ENCODE results near the gene TAF1D.
"Not testable (repeated sequence)": the region's sequence is repeated elsewhere in the genome, so short reads cannot be mapped to it uniquely, and the experiment has no call there.

The TAF1D gene

GRCh38 chr11:93747122-93747521 is 5.8 kb upstream of the TAF1D start:
- DNase-seq (ENCODE audit: low spot score) = no peak

DNA sequence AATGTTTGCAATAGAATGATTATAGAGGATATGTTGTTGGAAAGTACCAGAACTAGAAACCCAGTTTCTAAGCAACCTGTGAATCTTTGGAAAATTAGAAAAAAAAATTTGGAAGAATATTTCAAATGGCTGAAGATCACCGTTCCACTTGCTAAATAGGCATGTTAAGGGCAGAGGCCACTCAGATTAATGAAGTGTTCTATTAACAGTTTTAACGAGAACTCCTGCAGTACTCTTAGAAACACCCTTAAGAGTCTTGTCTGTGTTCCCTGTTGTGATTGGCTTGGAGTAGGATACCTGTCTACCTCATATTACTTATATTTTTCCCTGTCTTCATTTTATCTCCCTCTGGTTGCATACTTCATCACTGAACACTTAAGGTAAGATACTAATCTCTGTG is 4.8 kb upstream of the TAF1D start:
- DNase-seq (ENCODE audit: low spot score) = no peak

GRCh38 chr11:93745005-93745755 is 3.9 kb upstream of the TAF1D start:
- DNase-seq (ENCODE audit: low spot score) = not testable (repeated sequence)

GRCh38 chr11:93744669-93745004 is 3.3 kb upstream of the TAF1D start:
- DNase-seq (ENCODE audit: low spot score) = no peak

DNA sequence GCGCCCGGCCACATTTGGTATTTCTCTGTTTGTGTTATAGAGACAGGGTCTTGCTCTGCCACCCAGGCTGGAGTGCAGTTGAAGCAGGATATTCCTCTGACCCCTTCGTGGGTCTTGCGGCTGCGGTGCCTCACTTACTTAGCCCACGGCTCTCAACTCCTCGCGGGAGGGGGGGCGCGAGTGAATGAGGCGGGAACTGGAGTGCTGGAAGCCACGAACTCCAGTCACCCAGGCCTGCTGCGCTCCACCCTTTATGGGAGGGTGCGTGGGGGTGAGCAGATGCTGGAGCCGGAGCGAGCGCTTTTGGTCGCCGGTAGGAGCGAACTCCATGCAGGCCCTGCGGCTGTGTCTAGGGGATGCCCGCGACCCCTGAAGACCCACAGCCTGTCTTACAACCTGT is 2.0 kb upstream of the TAF1D start:
- no peak for DNase-seq (ENCODE audit: low spot score)

DNA sequence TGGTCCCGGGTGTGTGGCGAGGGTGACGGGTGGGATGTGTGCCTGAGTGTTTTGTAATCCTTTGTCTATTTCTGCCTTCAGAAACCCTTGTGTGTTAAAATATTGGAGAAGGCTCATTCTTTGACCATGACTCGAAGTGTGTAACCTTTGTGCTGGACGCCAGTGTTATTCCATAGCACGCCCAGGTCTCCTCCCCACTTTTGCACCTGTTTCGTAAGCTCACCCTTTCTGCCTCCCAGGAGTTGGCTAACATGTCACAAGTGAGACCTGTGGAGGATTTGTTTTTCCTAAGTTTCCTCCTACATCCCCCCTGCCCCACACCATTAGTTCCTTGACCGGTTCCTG is 559 bp upstream of the TAF1D start:
- DNase-seq (ENCODE audit: low spot score) = no peak

DNA sequence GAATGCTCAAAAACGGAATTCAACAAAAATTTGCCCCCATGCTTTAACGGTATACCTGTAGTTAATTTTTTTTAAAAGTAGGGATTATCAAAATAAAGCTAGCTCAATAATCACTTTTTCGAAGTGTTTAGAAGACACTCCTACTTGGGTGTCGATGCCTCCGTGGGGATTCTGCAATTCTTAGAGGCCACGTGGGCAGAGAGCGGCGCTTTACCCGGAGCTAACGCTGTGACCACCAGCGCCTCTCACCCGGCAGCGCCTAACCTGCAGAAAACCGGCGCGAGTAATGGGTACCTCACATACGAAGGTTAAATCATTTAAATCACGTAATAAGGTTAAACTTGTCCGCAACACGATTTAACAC is 583 bp downstream of the TAF1D start:
- peak; percentile 73 for DNase-seq (ENCODE audit: low spot score)

DNA sequence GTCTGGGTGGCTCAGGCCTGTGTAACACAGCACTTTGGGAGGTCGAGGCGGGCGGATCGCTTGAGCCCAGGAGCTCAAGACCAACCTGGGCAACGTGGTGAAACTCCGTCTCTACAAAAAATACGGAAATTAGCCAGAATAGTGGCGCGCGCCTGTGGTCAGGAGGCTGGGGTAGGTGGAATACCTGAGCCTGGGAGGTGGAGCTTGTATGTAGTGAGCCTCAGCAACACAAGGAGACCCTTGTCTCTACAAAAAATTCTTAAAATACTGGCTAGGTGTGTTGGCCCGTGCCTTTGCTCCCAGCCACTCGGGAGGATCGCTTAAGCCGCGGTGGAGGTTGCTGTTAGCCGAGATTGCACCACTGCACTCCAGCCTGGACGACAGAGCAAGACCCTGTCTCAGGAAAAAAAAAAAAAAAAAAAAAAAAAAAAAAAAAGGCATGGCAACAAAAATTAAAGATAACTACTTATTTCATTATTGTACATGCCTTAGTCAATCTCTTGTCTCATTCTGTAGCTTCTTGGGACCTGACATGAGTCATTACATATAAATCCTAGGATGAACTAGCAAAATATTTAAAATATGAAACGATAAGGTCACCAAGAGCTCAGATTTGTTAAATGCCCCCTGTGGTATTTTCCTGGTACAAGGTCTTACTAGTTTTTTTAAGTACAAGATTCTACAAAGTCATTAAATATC is 1.1 kb downstream of the TAF1D start:
- DNase-seq (ENCODE audit: low spot score) = peak; percentile 50

GRCh38 chr11:93738647-93739081 is 2.6 kb downstream of the TAF1D start:
- peak; percentile 26 for DNase-seq (ENCODE audit: low spot score)

DNA sequence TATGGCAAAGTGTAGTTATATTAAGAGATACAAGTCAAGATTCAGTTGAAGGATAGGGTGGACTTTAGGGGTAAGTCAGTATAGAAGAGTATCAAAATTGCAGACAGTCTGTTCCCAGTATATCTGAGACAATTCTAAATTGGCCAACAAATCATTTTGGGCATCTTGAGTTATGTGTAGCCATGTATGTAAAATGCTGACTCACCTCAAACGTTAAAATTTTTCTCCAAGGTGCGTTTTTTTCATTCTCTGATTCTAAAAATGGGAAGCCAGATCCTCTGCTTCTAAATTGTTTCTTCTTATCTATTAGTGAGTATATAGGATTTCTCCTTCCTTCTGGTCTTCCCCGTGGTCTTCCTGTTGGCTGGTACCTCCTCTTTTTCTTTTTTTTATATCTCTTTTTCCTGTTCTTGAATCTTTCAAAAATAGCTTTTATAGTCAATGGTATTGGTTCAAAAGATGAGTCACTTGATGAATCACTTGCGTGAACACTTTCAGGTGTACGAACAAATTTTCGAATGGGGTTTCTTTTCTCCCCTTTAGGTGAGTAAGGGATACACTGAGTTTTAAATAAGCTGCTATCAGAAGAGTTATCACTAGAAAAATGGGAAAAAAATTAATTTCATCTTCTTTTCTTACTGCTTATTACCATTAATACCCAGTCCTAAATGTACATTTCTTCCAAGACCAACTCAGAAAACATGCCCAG is 3.2 kb downstream of the TAF1D start:
- no peak for DNase-seq (ENCODE audit: low spot score)

GRCh38 chr11:93736129-93736528 is 5.2 kb downstream of the TAF1D start:
- no peak for DNase-seq (ENCODE audit: low spot score)

GRCh38 chr11:93735627-93736026 is 5.7 kb downstream of the TAF1D start:
- DNase-seq (ENCODE audit: low spot score) = no peak

DNA sequence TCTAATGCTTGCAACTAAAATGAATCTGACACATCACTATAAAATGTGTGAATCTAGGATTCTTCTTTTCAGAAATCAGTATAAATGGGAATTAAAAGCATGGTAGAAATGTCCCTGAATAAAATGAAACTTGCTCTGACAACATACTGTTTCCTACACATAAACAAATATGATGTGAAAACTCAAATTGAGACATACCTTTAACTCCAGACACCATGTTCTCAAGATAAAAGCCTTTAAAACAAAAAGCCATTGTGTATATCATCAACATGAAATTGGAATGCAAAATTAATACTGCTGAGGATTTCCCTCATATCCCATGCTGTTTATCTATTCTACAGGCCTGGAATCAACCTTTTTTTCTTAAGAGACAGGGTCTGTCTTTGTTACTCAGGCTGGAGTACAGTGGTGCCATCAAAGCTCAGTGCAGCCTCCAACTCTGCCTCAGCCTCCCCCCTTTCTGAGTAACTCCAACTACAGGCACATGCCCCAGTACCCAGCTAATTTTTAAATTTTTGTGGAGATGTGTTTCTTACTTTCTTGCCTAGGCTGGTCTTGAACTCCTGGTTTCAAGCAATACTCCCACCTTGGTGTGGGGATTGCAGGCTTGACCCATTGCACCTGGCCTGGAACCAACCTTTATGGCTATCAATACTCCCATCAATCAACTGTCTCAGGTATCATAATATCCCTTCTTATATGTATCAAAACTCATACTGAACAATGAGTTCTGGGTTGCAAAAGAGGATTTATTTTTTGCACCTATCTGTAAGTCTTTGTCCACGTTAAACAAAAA is 6.7 kb downstream of the TAF1D start:
- DNase-seq (ENCODE audit: low spot score) = no peak

DNA sequence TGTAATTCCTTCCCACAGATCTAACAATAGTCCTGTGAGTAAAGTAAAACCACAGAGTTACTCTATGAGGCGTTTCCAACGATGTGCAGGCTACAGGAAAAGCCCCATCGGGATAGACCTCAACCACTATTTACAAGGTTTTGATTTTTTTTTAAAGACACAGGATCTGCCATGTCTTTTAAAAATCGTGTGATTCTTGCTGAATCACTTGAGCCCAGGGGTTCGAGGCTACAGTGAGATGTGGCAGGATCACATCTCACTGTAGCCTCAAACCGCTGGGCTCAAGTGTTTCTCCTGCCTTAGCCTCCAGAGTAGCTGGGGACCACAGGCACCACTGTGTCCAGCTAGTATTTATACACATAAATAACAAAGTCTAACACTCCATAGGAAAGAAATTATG is 7.8 kb downstream of the TAF1D start:
- no peak for DNase-seq (ENCODE audit: low spot score)

DNA sequence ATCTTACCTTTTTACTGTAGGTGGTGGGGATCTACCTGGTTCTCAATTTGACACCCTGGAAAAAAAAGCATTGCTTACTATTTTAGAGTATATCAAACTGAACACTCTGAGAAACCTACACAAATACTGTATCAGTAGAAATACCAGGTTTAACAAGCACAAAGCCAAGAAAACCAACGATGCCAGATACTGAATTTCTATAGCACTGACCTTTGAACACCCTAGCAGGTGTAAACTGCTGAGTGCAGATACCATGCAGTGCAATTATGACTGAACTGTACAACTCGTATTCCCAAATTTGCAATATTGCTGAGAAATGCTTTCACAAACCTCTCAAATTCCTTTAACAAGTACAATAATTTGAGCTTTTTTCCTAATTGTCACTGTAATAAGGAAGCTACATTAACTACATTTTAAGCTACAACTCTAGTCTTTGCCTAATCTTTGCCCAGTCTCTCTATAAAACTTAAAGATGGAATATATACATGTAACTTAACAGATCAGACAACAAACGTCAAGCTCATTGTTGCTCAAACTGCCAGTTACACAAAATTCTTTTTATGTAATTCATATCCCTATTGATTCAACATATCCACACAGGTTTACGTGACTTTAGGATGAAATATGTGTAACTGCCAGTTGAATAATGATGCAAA is 8.9 kb downstream of the TAF1D start:
- DNase-seq (ENCODE audit: low spot score) = no peak

DNA sequence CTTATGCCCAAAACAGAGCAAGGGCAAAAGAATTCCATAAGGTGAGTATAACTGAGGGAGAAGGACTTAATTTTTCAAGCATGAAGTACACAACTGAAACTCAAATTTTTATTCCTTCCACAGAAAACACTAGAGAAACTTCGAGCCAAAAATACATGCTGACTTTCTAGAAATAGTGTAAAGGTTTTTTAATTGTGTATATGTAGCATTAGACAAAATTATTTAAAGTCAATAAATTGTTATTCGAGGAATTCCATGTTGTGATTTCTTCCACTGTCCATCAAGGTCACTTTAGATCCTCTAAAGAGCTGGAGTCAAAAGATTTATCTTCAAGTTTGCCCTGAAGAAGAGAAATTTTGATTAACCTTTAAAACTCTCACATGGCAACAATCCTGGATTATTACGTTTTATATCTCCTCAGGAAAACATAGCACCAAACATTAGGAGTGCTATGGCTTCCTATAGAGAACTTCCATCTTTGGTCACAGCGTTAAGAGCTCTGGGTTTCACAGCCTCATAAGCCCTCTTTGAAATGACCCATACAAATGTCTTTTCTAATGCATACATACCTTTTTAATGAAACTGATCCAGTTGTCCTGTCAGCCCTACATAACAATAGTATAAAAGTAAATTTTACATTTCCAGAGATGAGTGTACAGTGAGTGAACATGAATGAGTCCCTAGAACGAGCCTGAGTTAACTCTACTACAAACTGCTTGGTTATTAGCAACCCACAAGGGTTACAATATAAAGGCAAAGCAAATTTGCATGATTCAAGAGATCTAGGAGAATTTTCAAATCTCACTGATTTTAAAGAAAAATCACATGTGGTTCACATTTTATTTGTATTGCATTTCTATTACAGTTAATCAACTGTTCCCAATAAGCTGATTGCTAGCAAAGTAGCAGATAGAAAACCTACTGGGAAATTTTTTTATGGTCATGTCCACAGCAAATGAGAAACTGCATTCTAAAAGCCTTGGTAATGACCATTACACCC is 10.9 kb downstream of the TAF1D start:
- DNase-seq (ENCODE audit: low spot score) = no peak

- no peak for DNase-seq (ENCODE audit: low spot score)
Measured at GRCh38 chr11:93729129-93729616, 12.1 kb downstream of the TAF1D start.

DNA sequence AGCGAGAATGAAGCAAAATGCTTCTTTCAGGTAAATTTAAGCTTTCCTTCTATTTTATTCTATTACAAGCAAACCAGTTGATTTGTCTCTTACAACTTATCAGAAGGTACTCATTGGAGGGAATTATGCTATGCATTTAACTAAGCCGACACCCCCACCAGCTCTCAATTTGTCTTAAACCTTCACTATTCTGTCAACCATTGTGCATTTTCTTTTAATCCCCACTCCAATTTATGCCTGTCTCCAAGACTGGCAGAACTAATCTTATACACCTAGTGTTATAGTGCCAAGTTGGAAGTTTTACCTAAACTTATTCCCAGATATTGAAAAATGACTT is 12.5 kb downstream of the TAF1D start:
- DNase-seq (ENCODE audit: low spot score) = no peak

- DNase-seq (ENCODE audit: low spot score) = peak; percentile 23
Measured at GRCh38 chr11:93727985-93728791, 13.1 kb downstream of the TAF1D start.

- no peak for DNase-seq (ENCODE audit: low spot score)
Measured at GRCh38 chr11:93724089-93724488, 17.2 kb downstream of the TAF1D start.

Data from NAMALWA (cell line).